NCI-H1417 (cell line): Measurements from ENCODE around the gene CCDC85B.

Experiments used
- DNase-seq, 3 experiments: peaks; one replicate each; lab custom pipeline; 2025; lab: John Stamatoyannopoulos, UW

The CCDC85B gene

DNA sequence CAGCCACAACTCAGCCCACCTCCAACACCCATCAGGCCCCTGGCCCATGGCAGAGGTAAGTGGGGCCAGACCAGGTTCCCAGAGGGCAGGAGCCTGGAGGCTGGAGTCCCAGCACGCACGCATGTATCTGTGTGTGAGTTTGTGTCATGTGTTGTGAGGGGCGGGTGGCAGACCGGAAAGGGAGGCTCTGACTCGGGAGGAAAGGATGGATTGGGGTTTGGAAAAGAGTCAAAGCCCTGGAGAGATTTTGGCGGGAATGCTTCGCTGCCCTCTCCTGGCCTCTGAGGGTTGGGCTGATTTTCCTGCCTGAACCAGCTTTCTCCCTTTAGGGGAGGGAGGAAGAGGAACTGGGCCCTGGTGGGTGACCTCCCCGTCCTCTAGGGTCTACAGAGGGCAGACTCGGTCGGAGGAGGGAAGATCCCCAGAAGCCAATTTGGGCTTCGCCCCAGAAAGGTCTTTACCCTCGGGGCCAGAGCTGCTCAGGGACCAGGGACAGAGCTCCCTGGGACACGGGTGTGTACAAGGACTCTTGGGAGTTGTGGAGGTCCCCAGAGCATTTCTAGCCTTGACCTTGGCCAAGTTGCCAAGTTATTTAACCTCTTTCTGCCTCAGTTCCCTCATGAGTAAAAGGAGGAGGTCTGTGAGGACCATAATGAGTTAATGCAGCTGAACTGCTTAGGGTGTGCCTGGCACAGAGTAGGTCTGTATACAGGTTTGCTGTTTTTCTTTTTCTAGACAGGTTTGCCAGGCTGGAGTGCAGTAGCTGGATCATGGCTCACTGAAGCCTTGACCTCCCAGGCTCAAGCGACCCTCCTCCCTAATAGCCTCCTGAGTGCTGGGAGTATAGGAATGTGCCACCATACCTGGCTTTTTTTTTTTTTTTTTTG, 21.5 kb downstream of the CCDC85B start:
- peak; percentile 18 to 87 (median 66) for DNase-seq

DNA sequence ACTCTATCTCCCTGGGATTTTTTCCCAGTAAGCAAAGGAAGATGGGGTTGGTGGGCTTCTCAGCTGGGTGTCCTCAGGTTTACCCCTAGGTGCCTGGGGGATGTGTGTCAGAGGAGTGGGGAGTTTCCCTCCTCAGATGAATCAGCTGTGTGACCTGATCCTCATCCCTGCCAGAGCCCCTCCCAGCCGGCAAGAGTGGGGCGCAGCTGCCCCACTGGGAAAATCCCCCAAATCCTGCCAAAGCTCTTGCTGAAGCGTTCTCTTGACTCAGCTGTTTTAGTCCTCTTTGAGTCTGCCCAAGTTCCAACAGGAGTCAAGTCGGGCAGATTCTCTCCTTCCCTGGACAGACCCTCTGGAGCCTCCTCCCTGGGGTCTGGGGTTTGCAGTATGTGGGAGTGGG, 22.4 kb downstream of the CCDC85B start:
- no peak for DNase-seq

DNA sequence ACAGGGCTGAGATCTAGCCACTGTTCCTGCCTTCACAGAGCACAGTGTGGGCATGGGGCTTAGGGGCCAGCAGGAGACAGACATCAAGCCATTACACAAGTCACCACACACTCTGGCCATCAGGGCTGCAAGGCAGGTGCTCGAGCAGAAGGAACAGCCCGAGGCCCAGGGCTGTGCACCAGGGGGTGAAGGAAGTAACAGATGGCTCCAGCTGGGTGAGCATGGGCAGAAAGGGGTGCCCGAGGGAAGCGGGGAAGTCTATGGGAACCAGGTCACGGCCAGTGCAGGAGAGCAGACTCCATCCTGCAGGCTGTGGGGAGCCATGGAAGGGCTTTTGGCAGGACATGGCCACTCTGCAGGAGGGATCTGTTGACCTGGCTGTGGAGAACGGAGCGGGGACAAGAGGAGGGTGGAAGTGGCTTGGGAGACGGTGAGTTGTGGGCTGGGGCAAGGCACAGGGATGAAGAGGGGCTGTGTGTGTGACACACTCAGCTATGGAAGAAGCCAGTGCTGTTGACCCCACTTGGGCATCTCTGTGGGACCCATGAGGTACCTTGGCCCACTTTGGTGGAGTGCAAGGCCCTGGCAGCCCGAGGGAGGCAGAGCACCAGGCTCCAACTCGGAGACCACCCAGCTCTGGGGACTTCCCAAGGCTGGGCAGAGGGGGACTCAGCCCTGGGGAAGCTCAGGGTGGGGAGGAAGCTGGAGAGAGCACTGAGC, 24.8 kb downstream of the CCDC85B start:
- no peak for DNase-seq

DNA sequence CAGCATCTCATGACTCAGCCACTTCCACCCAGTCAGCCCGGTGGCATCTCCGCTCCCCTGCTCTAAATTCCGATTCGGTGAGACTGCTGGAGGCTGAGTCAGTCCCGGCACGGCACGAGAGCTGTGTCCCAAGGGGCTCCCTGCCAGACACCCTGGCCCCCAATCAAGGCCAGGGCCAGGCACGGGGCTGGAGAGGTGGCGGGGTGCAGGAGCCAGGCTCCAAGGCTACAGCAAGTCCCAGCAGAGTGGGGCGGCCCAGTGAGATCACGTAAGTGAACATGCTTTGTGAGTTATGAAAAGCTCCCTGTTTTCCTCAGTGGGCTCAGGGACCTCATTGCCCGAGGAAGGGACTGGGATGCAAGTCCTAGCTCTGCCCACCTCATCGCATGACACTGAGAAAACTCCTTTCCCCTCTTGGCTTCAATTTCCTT, 25.4 kb downstream of the CCDC85B start:
- no peak for DNase-seq

DNA sequence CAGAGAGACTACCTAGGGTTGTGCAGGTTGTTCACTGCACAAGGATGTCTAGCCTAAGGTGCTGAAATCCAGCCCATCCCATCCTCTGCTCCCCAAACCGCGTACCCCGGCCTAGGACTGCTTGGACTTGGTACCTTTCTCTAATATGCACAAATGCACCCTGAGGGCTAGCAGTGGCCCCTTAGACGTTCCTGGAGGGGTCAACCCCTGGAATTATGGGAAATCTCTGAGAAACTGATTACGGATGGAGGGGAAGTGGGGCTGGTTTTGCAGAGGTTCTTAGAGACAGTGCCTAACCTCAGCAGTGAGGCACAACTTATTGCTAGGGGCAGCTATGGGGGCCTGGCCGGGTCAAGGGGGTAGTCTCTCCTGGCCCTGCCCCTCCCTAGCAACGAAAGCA, 25.9 kb downstream of the CCDC85B start:
- no peak for DNase-seq

DNA sequence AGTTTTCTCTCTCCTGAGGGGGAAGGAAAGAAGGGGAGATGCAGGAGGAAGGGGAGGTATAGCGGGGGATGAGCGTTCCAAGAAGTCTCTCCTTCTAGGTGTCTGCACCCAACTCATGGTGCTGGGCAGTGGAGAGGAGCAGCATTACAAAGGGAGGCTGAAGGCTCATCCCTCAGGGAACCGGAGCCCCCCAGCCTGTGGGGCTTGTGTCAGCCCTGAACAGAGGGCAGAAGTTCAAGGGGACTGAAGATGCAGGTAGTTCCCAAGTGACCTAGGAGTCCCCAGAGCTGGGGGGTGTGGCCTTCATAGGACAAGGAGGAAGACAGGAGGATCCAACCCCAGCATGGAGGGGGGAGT, 26.6 kb downstream of the CCDC85B start:
- DNase-seq: no peak

DNA sequence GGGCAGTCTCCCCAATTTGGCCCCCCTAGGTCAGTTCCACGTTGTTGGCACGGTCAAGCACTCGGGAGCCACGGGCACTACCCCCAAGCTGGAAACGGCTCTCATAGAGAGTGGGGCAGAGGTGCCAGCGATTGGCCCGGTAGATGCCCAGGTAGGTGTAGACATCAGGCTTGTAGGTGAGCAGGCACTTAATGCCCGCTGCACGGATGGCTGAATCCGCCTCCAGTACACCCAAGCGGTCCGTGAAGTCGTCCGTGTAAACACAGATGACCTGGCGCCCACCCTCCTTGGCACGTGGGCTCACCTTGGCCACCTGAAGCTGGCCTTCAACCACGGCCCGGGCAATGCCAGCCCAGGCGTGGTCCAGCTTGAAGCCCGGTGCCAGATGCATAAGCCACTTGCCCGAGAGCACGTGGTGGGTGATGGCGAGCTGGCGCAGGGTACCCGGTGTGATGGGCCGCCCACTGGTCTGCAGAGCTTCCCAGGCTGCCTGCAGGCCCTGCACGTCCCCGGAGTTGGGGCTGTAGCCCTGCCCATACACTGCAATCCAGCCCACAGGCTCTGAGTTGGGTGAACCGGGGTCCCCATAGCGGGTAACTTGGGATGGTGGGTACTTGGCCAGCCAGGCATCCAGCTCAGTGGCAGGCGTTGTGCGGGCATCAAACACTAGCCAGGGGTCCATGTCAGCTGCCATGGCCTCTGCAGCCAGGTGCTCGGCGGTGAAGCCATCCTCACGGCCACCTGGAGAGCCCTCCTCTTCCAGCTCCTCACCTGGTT, 27.1 kb downstream of the CCDC85B start:
- no peak for DNase-seq

DNA sequence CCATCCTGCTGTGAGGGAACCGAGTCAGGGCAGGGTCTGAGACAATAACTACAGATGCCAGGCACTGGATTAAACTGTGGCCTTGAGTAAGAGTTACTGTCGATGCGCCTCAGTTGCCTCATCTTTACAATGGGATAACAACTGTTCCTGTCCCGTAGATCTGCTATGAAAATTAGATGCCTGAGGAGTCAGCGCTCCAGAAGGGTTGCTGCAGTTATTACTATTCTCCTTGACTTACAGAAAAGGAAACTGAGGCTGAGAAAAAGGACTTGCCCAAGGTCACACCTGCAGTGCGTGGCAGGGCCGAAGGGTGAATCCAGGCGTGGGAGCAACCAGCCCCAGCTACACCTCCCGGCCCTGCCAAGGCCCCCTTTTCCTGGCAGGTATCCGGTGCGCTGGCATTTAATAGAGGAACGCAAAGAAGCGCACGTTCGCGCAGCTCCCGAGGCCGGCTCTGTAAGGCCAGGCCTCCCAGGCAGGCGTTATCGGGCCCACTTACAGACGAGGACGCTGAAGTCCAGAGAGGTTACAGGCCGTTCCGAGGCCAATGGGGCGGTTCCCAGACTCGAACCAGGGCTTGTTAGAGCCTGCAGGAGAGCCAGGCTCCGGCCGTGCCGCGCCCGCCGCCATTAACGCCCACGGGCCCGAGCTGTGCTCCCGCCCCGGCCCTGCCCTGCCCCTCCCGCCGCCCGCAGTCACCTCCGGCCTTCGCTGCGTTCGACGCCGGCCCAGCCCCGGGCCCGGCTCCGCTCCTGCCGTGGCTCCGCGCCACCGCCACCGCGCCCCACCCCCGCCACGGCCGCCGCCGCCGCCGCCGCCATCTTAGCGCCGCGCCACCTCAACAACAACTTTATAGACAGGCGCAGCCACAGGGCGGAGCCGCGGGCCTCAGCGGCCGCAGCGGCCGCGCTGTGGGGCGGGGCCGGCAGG, 28.0 kb downstream of the CCDC85B start, which contains the start of gene C11orf68:
Gene C11orf68, minus strand, starts transcription at position 852 of the 930 bp plus-strand sequence. Its CDS starts 31 bp downstream, at position 821.
- peak; percentile 26 to 85 (median 81) for DNase-seq

DNA sequence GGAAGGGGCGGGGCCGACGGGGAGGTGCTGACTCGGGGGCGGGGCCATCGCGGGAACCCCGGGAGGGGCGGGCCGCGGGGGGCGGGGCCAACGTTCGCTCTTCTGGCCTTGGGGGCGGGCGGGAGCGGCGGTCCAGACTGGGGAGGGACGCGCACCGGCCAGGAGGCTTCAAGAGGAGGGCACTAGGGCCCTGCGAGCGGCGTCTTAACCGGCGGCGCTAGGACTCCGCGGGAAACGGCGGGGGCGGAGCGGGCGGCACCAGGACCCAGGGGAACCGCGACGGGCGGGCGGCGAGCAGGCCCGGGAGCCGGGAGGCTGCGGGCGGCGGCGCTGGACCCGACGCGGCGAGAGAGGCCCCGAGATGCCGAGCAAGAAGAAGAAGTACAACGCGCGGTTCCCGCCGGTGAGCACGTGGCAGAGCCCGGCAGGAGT, 28.7 kb downstream of the CCDC85B start, which contains the start of gene DRAP1:
Gene DRAP1, plus strand, starts transcription at position 286 of the 432 bp plus-strand sequence. Its CDS starts 76 bp downstream, at position 362.
- peak; percentile 96 to 99 (median 98) for DNase-seq

DNA sequence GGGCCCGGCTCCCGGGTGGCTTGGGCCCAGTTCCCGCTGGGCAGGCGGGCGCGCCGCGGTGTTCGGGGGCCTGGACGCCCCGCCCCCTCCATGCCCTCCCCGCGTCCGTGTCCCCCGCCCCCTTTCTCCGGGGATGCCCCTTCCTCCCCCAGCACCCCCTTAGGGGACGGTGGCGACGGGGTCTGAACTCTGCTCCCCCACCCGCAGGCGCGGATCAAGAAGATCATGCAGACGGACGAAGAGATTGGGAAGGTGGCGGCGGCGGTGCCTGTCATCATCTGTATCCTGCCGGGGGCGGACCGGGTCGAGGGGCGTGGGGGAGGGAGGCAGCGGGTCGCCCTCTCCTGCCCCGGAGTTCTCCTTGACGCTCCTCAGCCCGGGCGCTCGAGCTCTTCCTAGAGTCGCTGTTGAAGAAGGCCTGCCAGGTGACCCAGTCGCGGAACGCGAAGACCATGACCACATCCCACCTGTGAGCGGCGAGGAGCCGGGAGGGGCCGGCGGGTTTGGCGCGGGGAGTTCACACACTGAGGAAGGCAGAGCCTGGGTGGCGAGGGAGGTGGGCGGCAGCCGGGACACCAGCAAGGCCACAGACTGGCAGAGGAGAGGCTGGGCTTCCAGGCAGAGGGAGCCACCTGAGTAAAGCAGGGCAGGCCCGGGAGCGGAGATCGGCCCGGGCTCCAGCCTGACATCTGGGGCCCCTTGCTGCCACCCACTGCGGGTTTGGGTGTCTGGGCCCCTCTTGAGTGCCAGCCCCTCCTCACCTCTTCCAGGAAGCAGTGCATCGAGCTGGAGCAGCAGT, 29.3 kb downstream of the CCDC85B start:
- peak; percentile 43 to 78 (median 72) for DNase-seq

DNA sequence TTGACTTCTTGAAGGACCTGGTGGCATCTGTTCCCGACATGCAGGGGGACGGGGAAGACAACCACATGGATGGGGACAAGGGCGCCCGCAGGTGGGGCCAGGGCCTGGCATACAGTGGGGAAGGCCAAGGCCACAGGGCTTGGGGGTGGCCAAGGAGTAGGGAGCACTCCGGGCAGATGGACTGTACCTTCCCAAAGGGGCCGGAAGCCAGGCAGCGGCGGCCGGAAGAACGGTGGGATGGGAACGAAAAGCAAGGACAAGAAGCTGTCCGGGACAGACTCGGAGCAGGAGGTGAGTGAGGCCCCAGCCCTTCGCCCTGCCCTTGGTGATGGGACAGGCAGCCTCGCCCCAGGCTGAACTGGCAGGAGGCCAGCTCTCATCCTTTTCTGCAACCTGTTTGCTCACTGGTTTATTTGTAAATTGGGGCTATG, 29.9 kb downstream of the CCDC85B start:
- no peak for DNase-seq

DNA sequence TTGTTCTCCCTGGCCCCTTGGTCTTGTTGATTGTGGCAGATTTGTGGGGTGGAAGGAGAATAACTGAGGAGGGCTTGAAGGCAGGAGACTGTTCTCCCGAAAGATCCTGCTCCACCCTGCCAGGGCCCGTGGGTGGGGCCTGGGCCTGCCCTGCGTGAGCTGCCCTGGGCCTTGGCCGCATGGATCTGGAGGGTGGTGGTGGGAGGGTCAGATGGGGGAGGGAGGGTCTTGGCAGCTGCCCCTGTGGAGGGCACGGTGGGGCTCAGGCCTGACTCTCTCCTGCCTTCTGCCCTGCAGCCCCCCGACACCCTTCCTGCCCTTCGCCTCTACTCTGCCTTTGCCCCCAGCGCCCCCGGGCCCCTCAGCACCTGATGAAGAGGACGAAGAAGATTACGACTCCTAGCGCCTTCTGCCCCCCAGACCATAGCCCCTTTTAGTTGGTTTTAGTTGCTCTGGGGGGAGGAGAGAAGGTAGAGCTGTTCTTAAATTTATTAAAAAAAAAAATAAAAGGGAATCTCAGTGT, 30.6 kb downstream of the CCDC85B start:
- no peak for DNase-seq

DNA sequence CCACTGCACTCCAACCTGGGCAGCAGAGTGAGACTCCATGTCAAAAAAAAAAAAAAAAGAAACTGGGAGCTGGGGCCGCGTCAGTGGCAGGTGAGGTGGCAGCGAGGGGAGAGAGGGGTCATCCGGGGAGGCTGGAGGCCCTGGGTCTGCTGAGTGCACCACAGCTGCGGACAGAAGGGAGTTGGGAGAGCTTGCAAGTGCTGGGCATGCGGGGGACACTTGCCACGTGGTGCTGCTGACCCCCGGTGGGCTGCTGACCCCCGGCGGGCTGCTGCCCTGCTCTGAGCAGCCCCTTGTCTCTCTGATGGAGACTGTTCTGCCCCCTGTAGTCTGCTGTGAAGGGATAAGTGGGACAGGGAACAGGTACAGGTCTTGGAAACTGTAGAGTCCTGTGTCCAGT, 31.4 kb downstream of the CCDC85B start:
- no peak for DNase-seq

DNA sequence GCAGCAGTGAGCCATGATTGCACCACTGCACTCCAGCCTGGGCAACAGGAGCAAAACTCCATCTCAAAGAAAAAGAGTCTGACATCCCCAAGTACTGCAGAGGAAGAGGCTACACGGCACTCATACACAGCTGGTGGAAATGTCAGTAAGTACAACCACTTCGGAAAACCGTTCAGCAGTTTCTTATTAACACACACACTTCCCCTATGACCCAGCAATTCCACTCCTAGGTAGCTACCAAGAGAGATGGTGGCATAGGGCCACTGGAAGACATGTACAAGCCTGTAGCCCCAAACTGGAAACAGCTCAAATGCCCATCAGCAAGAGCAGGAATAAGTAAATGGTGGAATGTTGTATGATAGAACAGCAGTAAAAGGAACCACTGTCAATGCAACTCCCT, 32.1 kb downstream of the CCDC85B start:
- no peak for DNase-seq

DNA sequence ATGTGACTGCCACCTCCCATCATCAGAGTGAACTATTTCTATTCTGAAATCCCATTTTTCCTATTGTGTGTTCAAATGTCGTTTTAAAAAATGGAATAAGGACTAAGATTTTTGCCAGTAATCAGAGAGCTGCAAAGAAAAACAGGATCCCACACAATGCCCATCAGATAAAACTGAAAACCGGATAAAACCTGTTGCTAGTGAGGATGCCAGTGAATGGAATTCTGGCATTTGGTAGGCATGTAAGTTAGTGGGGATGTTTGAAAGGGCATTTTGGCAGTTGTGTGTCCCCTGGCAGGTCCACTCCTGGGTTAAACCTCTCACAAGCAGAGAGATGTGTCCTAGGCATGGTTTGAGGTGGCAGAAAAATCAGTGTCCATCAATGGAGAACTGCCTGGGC, 34.9 kb downstream of the CCDC85B start:
- no peak for DNase-seq

DNA sequence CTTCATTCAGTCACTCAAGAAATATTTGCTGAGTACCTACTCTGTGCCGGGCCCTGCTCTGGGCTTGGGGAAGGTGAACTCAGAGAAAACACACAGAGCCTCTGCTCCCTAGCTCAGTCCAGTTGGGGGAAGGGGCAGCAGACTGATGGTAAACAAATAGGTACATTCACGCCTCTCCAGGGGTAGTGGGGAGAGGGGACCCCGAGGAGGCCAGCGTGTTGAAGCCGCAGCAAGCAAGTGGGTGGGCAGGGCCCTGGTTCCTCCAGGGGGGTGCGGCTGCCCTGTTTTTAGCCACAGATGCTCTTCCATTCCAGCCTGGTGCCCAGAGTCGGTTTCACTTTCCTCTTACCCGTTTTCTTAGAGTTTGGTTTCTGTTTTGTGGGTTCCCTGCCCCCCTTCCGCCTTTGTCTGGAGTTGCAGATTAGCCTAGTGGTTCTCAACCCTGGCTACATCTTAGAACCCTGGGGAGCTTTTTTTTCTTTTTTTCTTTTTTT, 37.5 kb downstream of the CCDC85B start:
- DNase-seq: no peak

DNA sequence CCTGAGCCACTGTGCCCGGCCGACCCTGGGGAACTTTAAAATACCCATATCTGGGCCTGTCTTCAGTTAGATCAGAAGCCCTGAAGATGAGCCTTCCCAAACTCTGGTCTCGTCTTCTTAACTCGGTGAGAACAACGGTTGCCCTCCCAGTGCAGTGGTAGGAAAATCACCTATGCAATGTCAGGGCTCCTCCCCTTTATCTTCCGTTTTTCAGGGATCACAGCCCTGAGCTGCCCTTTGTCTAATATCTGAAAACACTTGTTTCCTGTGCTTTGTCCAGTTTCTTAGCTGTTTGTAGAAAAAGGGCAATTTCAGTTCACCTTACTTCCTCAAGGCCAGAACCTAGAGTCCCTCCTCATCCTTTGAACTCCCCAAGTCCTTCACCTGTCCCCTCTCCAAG, 38.2 kb downstream of the CCDC85B start:
- no peak for DNase-seq

DNA sequence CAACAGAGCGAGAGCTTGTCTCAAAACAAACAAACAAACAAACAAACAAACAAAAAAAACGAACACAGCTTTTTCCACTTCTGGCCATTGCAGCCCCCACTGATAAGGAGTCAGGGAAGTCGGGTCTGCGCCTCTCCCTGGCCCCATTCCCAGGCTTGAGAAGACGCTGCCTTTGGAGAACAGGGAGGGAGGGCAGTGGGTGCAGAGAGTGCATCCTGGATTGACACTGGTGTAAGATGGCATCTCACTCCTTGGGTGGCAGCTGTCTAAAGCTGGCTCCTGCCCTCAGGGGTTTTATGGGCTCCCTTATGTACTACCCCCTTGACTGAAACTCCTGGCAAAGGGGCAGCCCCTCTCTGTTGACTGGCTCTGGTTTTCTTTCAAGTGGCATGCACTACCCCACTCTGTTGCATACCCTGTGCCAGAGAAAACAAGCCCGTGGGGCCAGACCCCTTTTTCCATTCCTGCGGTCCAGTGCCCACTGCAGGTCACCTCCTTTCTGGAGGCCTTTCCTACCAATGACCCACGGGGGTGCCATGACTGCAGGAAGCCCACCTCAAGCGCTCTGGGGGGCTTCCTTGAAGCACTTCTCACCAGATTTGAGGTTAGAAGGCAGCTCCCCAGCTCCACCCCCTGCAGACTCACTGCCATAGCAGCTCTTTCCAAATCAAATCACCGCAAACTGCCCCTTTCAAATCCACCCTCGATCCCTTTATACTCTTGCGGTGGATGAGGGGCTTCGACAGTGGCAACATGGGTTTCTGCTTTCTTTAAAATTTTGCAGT, 41.5 kb downstream of the CCDC85B start:
- no peak for DNase-seq

DNA sequence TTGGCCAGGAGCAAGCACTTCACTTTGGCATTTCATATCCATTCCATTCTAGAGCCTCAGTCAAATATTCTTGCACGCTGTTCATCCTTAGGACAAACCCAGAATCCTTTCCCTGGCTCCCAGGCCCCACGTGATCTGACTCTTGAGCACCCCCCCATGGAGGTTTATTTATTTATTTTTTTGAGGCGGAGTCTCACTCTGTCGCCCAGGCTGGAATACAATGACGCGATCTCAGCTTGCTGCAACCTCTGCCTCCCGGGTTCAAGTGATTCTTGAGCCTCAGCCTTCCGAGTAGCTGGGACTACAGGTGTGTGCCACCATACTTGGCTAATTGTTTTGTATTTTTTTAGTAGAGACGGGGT, 42.1 kb downstream of the CCDC85B start:
- peak in 1 of 3 experiments; percentile 30 for DNase-seq
